Measurements from ENCODE around the gene CCDC142. TPM values are rescaled to one million over a fixed set of nuclear protein-coding genes. Genes with fewer than 3 reads are reported as not detected.

Gene CCDC142
- total RNA-seq, 3 donors from 2014 or later = 10.6 to 38.0 (median 27.1) TPM

- Histone ChIP-seq H3K27me3 (peaks cover 0 to 2% of the 10 kb centered on the region in 2 donors), H3K4me1 (peaks cover 0 to 12% of the 10 kb centered on the region in 2 donors), H3K4me3 (no peak within 1 kb of the TSS), H3K9me3 (no peaks in the 10 kb centered on the region), H3K27ac (no peak within 1 kb of the TSS), H3K36me3 (no peaks in the 10 kb centered on the region)
- TF ChIP-seq POLR2AphosphoS5 (IDR thresholded peaks at IDR 0.05) (no peak), POLR2A (IDR thresholded peaks at IDR 0.05) (no peak), CTCF (IDR thresholded peaks at IDR 0.05) (no peak)
- DNase-seq (ENCODE audit: low spot score in 2 of 2) = no peak
- intact Hi-C loops (cut with DNase I; ENCODE audit: low total_unique reads) = no loop called here
Measured at GRCh38 chr2:74525717-74526648, 43.2 kb upstream of the CCDC142 start, which contains the start of gene DQX1. DQX1 (minus strand) TSS chr2:74526231; CDS start chr2:74525729, 502 bp downstream.

GRCh38 chr2:74524955-74525716 lies 42.3 kb upstream of the CCDC142 start:
- H3K4me3 ChIP-seq = no peak overlapping the region
- intact Hi-C loops (cut with DNase I; ENCODE audit: low total_unique reads) = no loop called here

GRCh38 chr2:74524005-74524404 lies 41.2 kb upstream of the CCDC142 start:
- Histone ChIP-seq H3K27ac (no peak overlapping the region), H3K9me3 (no peaks in the 10 kb centered on the region), H3K4me1 (peaks cover 0 to 8% of the 10 kb centered on the region in 2 donors), H3K4me3 (no peak overlapping the region), H3K36me3 (no peaks in the 10 kb centered on the region), H3K27me3 (peaks cover 0 to 15% of the 10 kb centered on the region in 2 donors)
- intact Hi-C loops (cut with DNase I; ENCODE audit: low total_unique reads) = no loop called here
- no peak for DNase-seq (ENCODE audit: low spot score in 2 of 2)
- TF ChIP-seq POLR2A (IDR thresholded peaks at IDR 0.05) = no peak
- TF ChIP-seq POLR2AphosphoS5 (IDR thresholded peaks at IDR 0.05) = no peak
- TF ChIP-seq CTCF (IDR thresholded peaks at IDR 0.05) = no peak

More at GRCh38 chr2:74524955-74525716, 42.3 kb upstream of the CCDC142 start:
- Histone ChIP-seq H3K36me3 (no peaks in the 10 kb centered on the region), H3K9me3 (no peaks in the 10 kb centered on the region), H3K27me3 (peaks cover 0 to 4% of the 10 kb centered on the region in 2 donors), H3K4me1 (peaks cover 0 to 8% of the 10 kb centered on the region in 2 donors), H3K27ac (no peak overlapping the region)
- no peak for DNase-seq (ENCODE audit: low spot score in 2 of 2)
- TF ChIP-seq POLR2AphosphoS5 (IDR thresholded peaks at IDR 0.05) (no peak), POLR2A (IDR thresholded peaks at IDR 0.05) (no peak), CTCF (IDR thresholded peaks at IDR 0.05) (no peak)

GRCh38 chr2:74522516-74522915 lies 39.7 kb upstream of the CCDC142 start:
- Histone ChIP-seq H3K4me3 (no peak overlapping the region), H3K4me1 (no peaks in the 10 kb centered on the region), H3K27ac (no peak overlapping the region), H3K36me3 (no peaks in the 10 kb centered on the region), H3K27me3 (peaks cover 0 to 30% of the 10 kb centered on the region in 2 donors), H3K9me3 (no peaks in the 10 kb centered on the region)
- TF ChIP-seq CTCF (IDR thresholded peaks at IDR 0.05) (no peak), POLR2AphosphoS5 (IDR thresholded peaks at IDR 0.05) (no peak), POLR2A (IDR thresholded peaks at IDR 0.05) (no peak)
- DNase-seq (ENCODE audit: low spot score in 2 of 2) = no peak
- intact Hi-C loops (cut with DNase I; ENCODE audit: low total_unique reads) = no loop called here
